HCT116 (cell line): ENCODE results near the gene DNAAF8. TPM values are rescaled to one million over a fixed set of nuclear protein-coding genes. Genes with fewer than 3 reads are reported as not detected.

Experiments used
- ATAC-seq: fragments of 200-7000 bp; cut with Tn5 transposase; 2 replicates; pipeline ENCODE4 v1.9.1; 2020; ENCODE audit warnings: mild to moderate bottlenecking, moderate library complexity
- BruUV-seq: library from RNA; stranded (reverse); fragments of 400-500 nt; replicated peaks from 2 replicates; lab custom pipeline; 2021; lab: Mats Ljungman, UMichigan
- CTCF ChIA-PET: fragments of 300-600 bp; sonication (Branson Sonifier 250); formaldehyde crosslinking; loops from one replicate; lab custom pipeline; 2021; ENCODE audit warnings: antibody characterized with exemption; lab: Charles Lee
- POLR2A ChIA-PET: fragments of 300-600, 350-600 bp; sonication (Branson Sonifier 250); formaldehyde crosslinking; loops from one replicate; lab custom pipeline; 2021; ENCODE audit warnings: antibody characterized with exemption; lab: Charles Lee
- RAD21 ChIA-PET, 2 experiments: fragments of 300-600 bp; sonication (Branson Sonifier 250); formaldehyde crosslinking; loops; one replicate each; lab custom pipeline; 2023; ENCODE audit warnings: low total read pairs in 2 of 2; ENCODE audit not compliant: uncharacterized antibody in 2 of 2, unreplicated experiment in 2 of 2, low non-redundant PET in 1 of 2; lab: Charles Lee
- DNase-seq: peaks from one replicate; pipeline ENCODE4 v3.0.0-alpha.2; 2010; ENCODE audit warnings: low read depth, low spot score
- H2AFZ ChIP-seq: fragments of 200-600 bp; shearing (Covaris generic), sonication (generic); 2 replicates; pipeline ENCODE4 v1.6.1; 2017; ENCODE audit warnings: low read depth, mixed run types, mixed read lengths, antibody characterized with exemption, low read length; ENCODE audit not compliant: poor library complexity, severe bottlenecking
- H3K27ac ChIP-seq: 2 replicates; pipeline ENCODE4 v1.5.1; 2012; ENCODE audit warnings: low read depth, low read length
- H3K27me3 ChIP-seq: fragments of 200-600 bp; sonication (generic); 2 replicates; pipeline ENCODE4 v1.6.1; 2016; ENCODE audit warnings: mixed run types, low read length, mixed read lengths; ENCODE audit not compliant: insufficient read depth
- H3K36me3 ChIP-seq, 2 experiments: fragments of 200-500 bp in 1 of 2; fragments of 200-600 bp in 1 of 2; sonication (Bioruptor generic) in 1 of 2; sonication (generic) in 1 of 2; 2 replicates each; pipeline versions ENCODE4 v1.5.1 to v1.6.1; 2014 to 2016; ENCODE audit warnings: low read length in 2 of 2, inconsistent platforms in 1 of 2, mixed read lengths in 1 of 2, mixed run types in 1 of 2; ENCODE audit not compliant: insufficient read depth in 2 of 2, control insufficient read depth in 1 of 2
- H3K4me1 ChIP-seq, 2 experiments: fragments of 200-600 bp in 1 of 2; sonication (generic) in 1 of 2; 2 replicates each; pipeline versions ENCODE4 v1.5.1 to v1.6.1; 2012 to 2017; ENCODE audit warnings: low read length in 2 of 2, inconsistent platforms in 1 of 2, mild to moderate bottlenecking in 1 of 2, mixed read lengths in 1 of 2, mixed run types in 1 of 2, moderate library complexity in 1 of 2; ENCODE audit not compliant: insufficient read depth in 2 of 2, control insufficient read depth in 1 of 2
- H3K4me2 ChIP-seq: fragments of 200-600 bp; sonication (generic); 2 replicates; pipeline ENCODE4 v1.6.1; 2017; ENCODE audit warnings: mixed run types, low read length, mixed read lengths
- H3K4me3 ChIP-seq, 2 experiments: fragments of 200-600 bp in 1 of 2; sonication (generic) in 1 of 2; replicated peaks in 1 of 2; 2 replicates each; pipeline ENCODE4 v1.5.1; 2011 to 2016; ENCODE audit warnings: low read length in 2 of 2, control low read depth in 1 of 2, low read depth in 1 of 2, mild to moderate bottlenecking in 1 of 2, mixed read lengths in 1 of 2, mixed run types in 1 of 2
- H3K79me2 ChIP-seq: fragments of 200-600 bp; sonication (generic); 2 replicates; pipeline ENCODE4 v1.6.1; 2017; ENCODE audit warnings: mild to moderate bottlenecking, mixed run types, low read length, moderate library complexity, mixed read lengths; ENCODE audit not compliant: insufficient read depth
- H3K9ac ChIP-seq: fragments of 200-600 bp; sonication (generic); 2 replicates; pipeline ENCODE4 v1.6.1; 2016; ENCODE audit warnings: low read length, mixed read lengths
- H3K9me2 ChIP-seq: fragments of 200-600 bp; sonication (generic), shearing (Covaris generic); 2 replicates; pipeline ENCODE4 v1.6.1; 2017; ENCODE audit warnings: mixed run types, mild to moderate bottlenecking, moderate library complexity; ENCODE audit not compliant: insufficient read depth
- H3K9me3 ChIP-seq, 2 experiments: fragments of 200-500 bp in 1 of 2; fragments of 200-600 bp in 1 of 2; sonication (Bioruptor generic) in 1 of 2; sonication (generic) in 1 of 2; 2 replicates each; pipeline ENCODE4 v1.6.1; 2014 to 2017; ENCODE audit warnings: low read length in 2 of 2, mixed read lengths in 2 of 2, inconsistent platforms in 1 of 2, low read depth in 1 of 2, mild to moderate bottlenecking in 1 of 2, mixed run types in 1 of 2, moderate library complexity in 1 of 2; ENCODE audit not compliant: control insufficient read depth in 1 of 2, insufficient read depth in 1 of 2
- H4K20me1 ChIP-seq: fragments of 200-600 bp; sonication (generic), shearing (Covaris generic); 2 replicates; pipeline ENCODE4 v1.6.1; 2017; ENCODE audit warnings: mixed run types, mild to moderate bottlenecking, moderate library complexity; ENCODE audit not compliant: insufficient read depth
- CEBPB ChIP-seq: IDR thresholded peaks from 2 replicates; pipeline ENCODE4 v1.6.1; 2012; ENCODE audit warnings: low read depth
- EZH2 ChIP-seq: fragments of 200-600 bp; sonication (generic); IDR thresholded peaks from 2 replicates; pipeline ENCODE4 v1.6.1; 2017; ENCODE audit warnings: antibody characterized with exemption, mixed run types
- JUND ChIP-seq: IDR thresholded peaks from 2 replicates; pipeline ENCODE4 v1.6.1; 2012
- POLR2A ChIP-seq: IDR thresholded peaks from 2 replicates; pipeline ENCODE4 v1.7.0; 2011; ENCODE audit warnings: borderline replicate concordance; ENCODE audit not compliant: insufficient read depth, insufficient read length; ENCODE audit errors: extremely low read depth
- RAD21 ChIP-seq: IDR thresholded peaks from 2 replicates; pipeline ENCODE4 v1.6.1; 2012; ENCODE audit warnings: low read depth, mild to moderate bottlenecking
- SP1 ChIP-seq: IDR thresholded peaks from 2 replicates; pipeline ENCODE4 v1.6.1; 2012; ENCODE audit warnings: low read depth
- YY1 ChIP-seq: IDR thresholded peaks from 2 replicates; pipeline ENCODE4 v1.6.1; 2011; ENCODE audit warnings: low read length, low read depth, moderate library complexity, mild to moderate bottlenecking; ENCODE audit not compliant: insufficient replicate concordance; ENCODE audit errors: extremely low read depth
- ZFX ChIP-seq: fragments of 450-650 bp; IDR thresholded peaks from 2 replicates; pipeline ENCODE4 v1.6.1; 2017
- ZNF274 ChIP-seq: fragments of 200-500 bp; sonication (Bioruptor generic); IDR thresholded peaks from 2 replicates; pipeline ENCODE4 v1.6.1; 2014; ENCODE audit warnings: mild to moderate bottlenecking, low read depth, low read length, inconsistent platforms
- intact Hi-C: fragments of 100-400 bp; cut with micrococcal nuclease; formaldehyde crosslinking; loops from 2 replicates; pipeline ENCODE4 v1.10.0; 2022
- total RNA-seq: library from RNA; stranded (reverse); gene quantifications from one replicate; pipeline ENCODE4 v1.2.1, GENCODE V29; 2021; ENCODE audit not compliant: unreplicated experiment
- TF ChIP-seq, protein P1 (sequence below): IDR thresholded peaks from 2 replicates; pipeline ENCODE4 v1.6.1; 2012; ENCODE audit warnings: low read depth

The DNAAF8 gene
- total RNA-seq, 1 experiment from 2014 or later = 1.0 TPM

DNA sequence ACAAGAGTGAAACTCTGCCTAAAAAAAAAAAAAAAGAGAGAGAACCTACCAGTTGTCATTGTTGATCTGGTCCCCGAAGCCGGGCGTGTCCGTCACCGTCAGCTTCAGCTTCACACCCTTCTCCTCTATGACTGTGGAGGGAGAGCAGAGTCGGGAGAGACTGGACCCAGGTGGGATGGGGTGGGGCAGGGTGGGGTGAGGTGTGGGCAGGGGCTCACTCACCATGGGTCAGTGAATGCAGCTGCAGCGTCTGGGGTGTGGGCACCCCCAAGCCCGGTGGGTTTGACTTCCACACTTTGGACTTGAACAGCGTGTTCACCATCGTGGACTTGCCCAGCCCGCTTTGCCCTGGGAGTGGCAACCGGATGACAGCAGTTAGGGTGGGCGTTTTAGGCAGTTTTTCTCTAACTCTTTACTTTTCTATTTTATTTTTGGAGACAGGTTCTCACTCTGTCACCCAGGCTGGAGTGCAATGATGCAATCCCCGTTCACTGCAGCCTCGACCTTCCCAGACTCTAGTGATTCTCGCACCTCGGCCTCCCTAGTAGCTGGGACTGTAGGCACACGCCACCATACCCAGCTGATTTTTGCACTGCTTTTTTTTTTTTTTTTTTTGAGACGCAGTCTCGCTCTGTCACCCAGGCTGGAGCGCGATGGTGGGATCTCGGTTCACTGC, 51.6 kb downstream of the DNAAF8 start:
- H3K79me2 ChIP-seq = no peaks in the 10 kb centered on the region
- no peaks in the 10 kb centered on the region for H3K36me3 ChIP-seq
- peaks cover 5 to 7% of the 10 kb centered on the region in 2 experiments for H3K4me1 ChIP-seq
- H3K27me3 ChIP-seq = no peaks in the 10 kb centered on the region
- H3K27ac ChIP-seq = no peak overlapping the region
- H3K9ac ChIP-seq = no peak overlapping the region
- no peak for ATAC-seq
- POLR2A ChIA-PET = no interaction called here
- no peaks in the 10 kb centered on the region for H4K20me1 ChIP-seq
- TF ChIP-seq JUND = no peak
- no peak for TF ChIP-seq ZFX
- TF ChIP-seq YY1 = no peak
- no peak for TF ChIP-seq EZH2
- TF ChIP-seq RAD21 = no peak
- no peak for TF ChIP-seq CEBPB
- TF ChIP-seq SP1 = no peak
- TF ChIP-seq POLR2A = no peak
- TF ChIP-seq, protein P1, sequence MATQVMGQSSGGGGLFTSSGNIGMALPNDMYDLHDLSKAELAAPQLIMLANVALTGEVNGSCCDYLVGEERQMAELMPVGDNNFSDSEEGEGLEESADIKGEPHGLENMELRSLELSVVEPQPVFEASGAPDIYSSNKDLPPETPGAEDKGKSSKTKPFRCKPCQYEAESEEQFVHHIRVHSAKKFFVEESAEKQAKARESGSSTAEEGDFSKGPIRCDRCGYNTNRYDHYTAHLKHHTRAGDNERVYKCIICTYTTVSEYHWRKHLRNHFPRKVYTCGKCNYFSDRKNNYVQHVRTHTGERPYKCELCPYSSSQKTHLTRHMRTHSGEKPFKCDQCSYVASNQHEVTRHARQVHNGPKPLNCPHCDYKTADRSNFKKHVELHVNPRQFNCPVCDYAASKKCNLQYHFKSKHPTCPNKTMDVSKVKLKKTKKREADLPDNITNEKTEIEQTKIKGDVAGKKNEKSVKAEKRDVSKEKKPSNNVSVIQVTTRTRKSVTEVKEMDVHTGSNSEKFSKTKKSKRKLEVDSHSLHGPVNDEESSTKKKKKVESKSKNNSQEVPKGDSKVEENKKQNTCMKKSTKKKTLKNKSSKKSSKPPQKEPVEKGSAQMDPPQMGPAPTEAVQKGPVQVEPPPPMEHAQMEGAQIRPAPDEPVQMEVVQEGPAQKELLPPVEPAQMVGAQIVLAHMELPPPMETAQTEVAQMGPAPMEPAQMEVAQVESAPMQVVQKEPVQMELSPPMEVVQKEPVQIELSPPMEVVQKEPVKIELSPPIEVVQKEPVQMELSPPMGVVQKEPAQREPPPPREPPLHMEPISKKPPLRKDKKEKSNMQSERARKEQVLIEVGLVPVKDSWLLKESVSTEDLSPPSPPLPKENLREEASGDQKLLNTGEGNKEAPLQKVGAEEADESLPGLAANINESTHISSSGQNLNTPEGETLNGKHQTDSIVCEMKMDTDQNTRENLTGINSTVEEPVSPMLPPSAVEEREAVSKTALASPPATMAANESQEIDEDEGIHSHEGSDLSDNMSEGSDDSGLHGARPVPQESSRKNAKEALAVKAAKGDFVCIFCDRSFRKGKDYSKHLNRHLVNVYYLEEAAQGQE = no peak
- no peak for TF ChIP-seq ZNF274
- TF ChIP-seq, all 23 proteins: peak for 0
- DNase-seq = no peak
- no peak overlapping the region for H2AFZ ChIP-seq
- no TSS peak for BruUV-seq
- no peaks in the 10 kb centered on the region for H3K9me3 ChIP-seq
- no peak overlapping the region for H3K4me3 ChIP-seq
- H3K4me2 ChIP-seq = no peak overlapping the region
- ChIA-PET CTCF (no interaction called here), RAD21 (no interaction called here)
- intact Hi-C loops = no loop called here
- no peaks in the 10 kb centered on the region for H3K9me2 ChIP-seq
